ENCODE data around the gene SLC30A2. TPM values are rescaled to one million over a fixed set of nuclear protein-coding genes. Genes with fewer than 3 reads are reported as not detected.
"Not testable (repeated sequence)": the region's sequence is repeated elsewhere in the genome, so short reads cannot be mapped to it uniquely, and the experiment has no call there.

The SLC30A2 gene
- total RNA-seq, result not detected

GRCh38 chr1:26045722-26046245, at the start of gene SLC30A2:
Gene SLC30A2 (minus strand): TSS chr1:26046118. CDS start chr1:26045896, 222 bp downstream.
- peaks cover 74% of the 10 kb centered on the region for H3K27me3 Mint-ChIP-seq
- no peaks in the 10 kb centered on the region for H3K36me3 Mint-ChIP-seq
- CTCF ChIA-PET, result interaction anchor here (2.9 kb wide), 1 partner anchor 11 kb away, joined by 13 read pairs; no protein-coding TSS in a partner anchor
- H3K9me3 Mint-ChIP-seq (ENCODE audit: low read depth), result no peaks in the 10 kb centered on the region
- DNase-seq, result no peak
- H3K27ac Mint-ChIP-seq, result no peak within 1 kb of the TSS
- no peak within 1 kb of the TSS for H3K4me3 Mint-ChIP-seq
- H3K4me1 Mint-ChIP-seq, result peaks cover under 1% of the 10 kb centered on the region
- ATAC-seq, result no peak

GRCh38 chr1:26094677-26095383, 48.9 kb upstream of the SLC30A2 start:
- H3K4me3 Mint-ChIP-seq, result no peak overlapping the region
- DNase-seq (no peak), ATAC-seq (no peak)
- CTCF ChIA-PET, result no interaction called here
- no peak overlapping the region for H3K27ac Mint-ChIP-seq
- H3K36me3 Mint-ChIP-seq, result no peaks in the 10 kb centered on the region
- peaks cover 17% of the 10 kb centered on the region for H3K4me1 Mint-ChIP-seq
- no peaks in the 10 kb centered on the region for H3K9me3 Mint-ChIP-seq (ENCODE audit: low read depth)
- H3K27me3 Mint-ChIP-seq, result peaks cover 48% of the 10 kb centered on the region

- peaks cover 45% of the 10 kb centered on the region for H3K27me3 Mint-ChIP-seq
- no peak overlapping the region for H3K27ac Mint-ChIP-seq
- H3K4me1 Mint-ChIP-seq, result peaks cover 17% of the 10 kb centered on the region
- no peak for ATAC-seq
- no peak overlapping the region for H3K4me3 Mint-ChIP-seq
- DNase-seq, result no peak
- no peaks in the 10 kb centered on the region for H3K36me3 Mint-ChIP-seq
- CTCF ChIA-PET, result no interaction called here
- H3K9me3 Mint-ChIP-seq (ENCODE audit: low read depth), result no peaks in the 10 kb centered on the region
These were observed 48.3 kb upstream of the SLC30A2 start for GRCh38 chr1:26094076-26094669.

- DNase-seq; H3K9me3 Mint-ChIP-seq (ENCODE audit: low read depth); H3K36me3 Mint-ChIP-seq; H3K4me3 Mint-ChIP-seq; ATAC-seq; H3K27ac Mint-ChIP-seq; CTCF ChIA-PET: not testable (repeated sequence)
- Mint-ChIP-seq H3K4me1 (peaks cover 17% of the 10 kb centered on the region), H3K27me3 (peaks cover 48% of the 10 kb centered on the region)
These were observed 47.7 kb upstream of the SLC30A2 start for GRCh38 chr1:26093569-26093968.

GRCh38 chr1:26092422-26092821, 46.5 kb upstream of the SLC30A2 start:
- H3K9me3 Mint-ChIP-seq (ENCODE audit: low read depth), result no peaks in the 10 kb centered on the region
- no peak overlapping the region for H3K4me3 Mint-ChIP-seq
- ATAC-seq (no peak), DNase-seq (no peak)
- H3K27ac Mint-ChIP-seq, result no peak overlapping the region
- CTCF ChIA-PET, result interaction anchor here (0.6 kb wide), 1 partner anchor 378 kb away, joined by 3 read pairs; no protein-coding TSS in a partner anchor
- peaks cover 6% of the 10 kb centered on the region for H3K4me1 Mint-ChIP-seq
- H3K36me3 Mint-ChIP-seq, result no peaks in the 10 kb centered on the region
- peaks cover 48% of the 10 kb centered on the region for H3K27me3 Mint-ChIP-seq

- no peak overlapping the region for H3K4me3 Mint-ChIP-seq
- no peaks in the 10 kb centered on the region for H3K9me3 Mint-ChIP-seq (ENCODE audit: low read depth)
- H3K4me1 Mint-ChIP-seq, result no peaks in the 10 kb centered on the region
- H3K27ac Mint-ChIP-seq, result no peak overlapping the region
- no peak for ATAC-seq
- CTCF ChIA-PET, result interaction anchor here (0.6 to 0.9 kb wide), 3 partner anchors 12 to 73 kb away, joined by 3 read pairs; no protein-coding TSS in a partner anchor
- no peaks in the 10 kb centered on the region for H3K36me3 Mint-ChIP-seq
- H3K27me3 Mint-ChIP-seq, result peaks cover 48% of the 10 kb centered on the region
- no peak for DNase-seq
These were observed 45.0 kb upstream of the SLC30A2 start for GRCh38 chr1:26090893-26091292.

GRCh38 chr1:26089125-26089524, 43.2 kb upstream of the SLC30A2 start:
- CTCF ChIA-PET, result no interaction called here
- H3K4me3 Mint-ChIP-seq, result no peak overlapping the region
- no peaks in the 10 kb centered on the region for H3K4me1 Mint-ChIP-seq
- H3K9me3 Mint-ChIP-seq (ENCODE audit: low read depth), result no peaks in the 10 kb centered on the region
- peaks cover 53% of the 10 kb centered on the region for H3K27me3 Mint-ChIP-seq
- no peak for ATAC-seq
- no peaks in the 10 kb centered on the region for H3K36me3 Mint-ChIP-seq
- no peak overlapping the region for H3K27ac Mint-ChIP-seq
- no peak for DNase-seq

- no peaks in the 10 kb centered on the region for H3K36me3 Mint-ChIP-seq
- no peaks in the 10 kb centered on the region for H3K9me3 Mint-ChIP-seq (ENCODE audit: low read depth)
- CTCF ChIA-PET, result interaction anchor here (0.8 to 3.3 kb wide), 3 partner anchors 20 to 332 kb away, joined by 3 to 10 read pairs (median 4); no protein-coding TSS in a partner anchor
- no peaks in the 10 kb centered on the region for H3K4me1 Mint-ChIP-seq
- DNase-seq (no peak), ATAC-seq (no peak)
- peaks cover 27% of the 10 kb centered on the region for H3K27me3 Mint-ChIP-seq
- no peak overlapping the region for H3K4me3 Mint-ChIP-seq
- no peak overlapping the region for H3K27ac Mint-ChIP-seq
These were observed 38.9 kb upstream of the SLC30A2 start for GRCh38 chr1:26084844-26085243.

- Mint-ChIP-seq H3K9me3 (ENCODE audit: low read depth) (no peaks in the 10 kb centered on the region), H3K36me3 (no peaks in the 10 kb centered on the region), H3K4me1 (no peaks in the 10 kb centered on the region), H3K27ac (no peak overlapping the region), H3K27me3 (peaks cover 31% of the 10 kb centered on the region), H3K4me3 (no peak overlapping the region)
- CTCF ChIA-PET, result interaction anchor here (0.6 to 1.6 kb wide), 4 partner anchors 21 to 333 kb away, joined by 3 to 4 read pairs (median 3); no protein-coding TSS in a partner anchor
- ATAC-seq, result no peak
- no peak for DNase-seq
These were observed 38.2 kb upstream of the SLC30A2 start for GRCh38 chr1:26084091-26084561.

GRCh38 chr1:26083208-26083607, 37.3 kb upstream of the SLC30A2 start:
- Mint-ChIP-seq H3K36me3 (no peaks in the 10 kb centered on the region), H3K9me3 (ENCODE audit: low read depth) (no peaks in the 10 kb centered on the region), H3K4me3 (no peak overlapping the region), H3K4me1 (no peaks in the 10 kb centered on the region), H3K27ac (no peak overlapping the region), H3K27me3 (peaks cover 38% of the 10 kb centered on the region)
- CTCF ChIA-PET, result interaction anchor here (1.1 to 1.6 kb wide), 2 partner anchors 22 to 62 kb away, joined by 3 to 4 read pairs; no protein-coding TSS in a partner anchor
- no peak for ATAC-seq
- no peak for DNase-seq

- Mint-ChIP-seq H3K27ac (no peak overlapping the region), H3K4me1 (no peaks in the 10 kb centered on the region), H3K27me3 (peaks cover 46% of the 10 kb centered on the region), H3K4me3 (no peak overlapping the region), H3K36me3 (no peaks in the 10 kb centered on the region), H3K9me3 (ENCODE audit: low read depth) (no peaks in the 10 kb centered on the region)
- CTCF ChIA-PET, result no interaction called here
- ATAC-seq, result no peak
- no peak for DNase-seq
These were observed 36.1 kb upstream of the SLC30A2 start for GRCh38 chr1:26082020-26082350.

GRCh38 chr1:26081267-26082019, 35.5 kb upstream of the SLC30A2 start:
- H3K4me3 Mint-ChIP-seq, result no peak overlapping the region
- H3K27me3 Mint-ChIP-seq, result peaks cover 50% of the 10 kb centered on the region
- H3K4me1 Mint-ChIP-seq, result no peaks in the 10 kb centered on the region
- no peaks in the 10 kb centered on the region for H3K36me3 Mint-ChIP-seq
- no peaks in the 10 kb centered on the region for H3K9me3 Mint-ChIP-seq (ENCODE audit: low read depth)
- peak; percentile 12 for ATAC-seq
- CTCF ChIA-PET, result no interaction called here
- no peak overlapping the region for H3K27ac Mint-ChIP-seq
- no peak for DNase-seq

All from activated CD8-positive, alpha-beta memory T cell treated with anti-CD3 and anti-CD28 coated beads, Interleukin-2, amount 10 ng/mL, durations not matched to agents 7 days and 5 days (primary cell).